Activated B cell treated with CpG ODN at 0.5 μM for 24 hours (primary cell): ENCODE measurements around the gene MITD1. TPM values are rescaled to one million over a fixed set of nuclear protein-coding genes. Genes with fewer than 3 reads are reported as not detected.
A peak's percentile ranks its signal among the peaks of the same experiment; 100 is the strongest.
"Not testable (repeated sequence)": the region's sequence is repeated elsewhere in the genome, so short reads cannot be mapped to it uniquely, and the experiment has no call there.

ENCODE experiments used
- ATAC-seq: fragments of 200-7000 bp; cut with Tn5 transposase; one replicate; pipeline ENCODE4 v1.10.0; 2021; ENCODE audit warnings: low read depth, mild to moderate bottlenecking, moderate library complexity
- CTCF ChIA-PET: fragments of 350-600 bp; sonication (Branson Sonifier 250); formaldehyde crosslinking; loops from one replicate; lab custom pipeline; 2021; ENCODE audit warnings: antibody characterized with exemption; lab: Charles Lee
- POLR2A ChIA-PET: fragments of 350-600 bp; sonication (Branson Sonifier 250); formaldehyde crosslinking; loops from one replicate; lab custom pipeline; 2021; ENCODE audit warnings: antibody characterized with exemption; lab: Charles Lee
- DNase-seq: peaks from one replicate; pipeline ENCODE4 v3.0.0; 2022
- H3K27ac Mint-ChIP-seq: one replicate; pipeline ENCODE4 v1.8.0; 2020; ENCODE audit warnings: mixed read lengths
- H3K27me3 Mint-ChIP-seq: one replicate; pipeline ENCODE4 v1.8.0; 2021; ENCODE audit warnings: mixed read lengths
- H3K36me3 Mint-ChIP-seq: one replicate; pipeline ENCODE4 v1.8.0; 2021; ENCODE audit warnings: low read depth, mixed read lengths
- H3K4me1 Mint-ChIP-seq: one replicate; pipeline ENCODE4 v1.8.0; 2021; ENCODE audit warnings: mixed read lengths
- H3K4me3 Mint-ChIP-seq: one replicate; pipeline ENCODE4 v1.8.0; 2020; ENCODE audit warnings: mild to moderate bottlenecking, mixed read lengths
- H3K9me3 Mint-ChIP-seq: one replicate; pipeline ENCODE4 v1.8.0; 2020; ENCODE audit warnings: mixed read lengths
- CTCF ChIP-seq: fragments of 200-600 bp; IDR thresholded peaks from one replicate; pipeline ENCODE4 v1.8.0; 2022; ENCODE audit warnings: antibody characterized with exemption, mild to moderate bottlenecking
- intact Hi-C: fragments of 100-400 bp; cut with micrococcal nuclease; formaldehyde crosslinking; loops from one replicate; pipeline ENCODE4 v1.15.1; 2024
- total RNA-seq: library from RNA; stranded (reverse); gene quantifications from 2 replicates; pipeline ENCODE4 v1.2.3, GENCODE V29; 2022

Gene MITD1
- total RNA-seq, 1 donor from 2014 or later: 59.8 TPM

GRCh38 chr2:99139003-99139402 lies 41.9 kb downstream of the MITD1 start:
- Mint-ChIP-seq H3K9me3 (peaks cover 4% of the 10 kb centered on the region), H3K4me3 (no peak overlapping the region), H3K36me3 (peaks cover 16% of the 10 kb centered on the region), H3K27me3 (no peaks in the 10 kb centered on the region), H3K4me1 (peaks cover 24% of the 10 kb centered on the region), H3K27ac (peak overlapping the region; percentile 30)
- ATAC-seq (no peak), DNase-seq (no peak)
- CTCF ChIA-PET: interaction anchor here (0.6 to 0.7 kb wide), 2 partner anchors 58 to 122 kb away, joined by 3 read pairs; no protein-coding TSS in a partner anchor
- no peak for TF ChIP-seq CTCF
- POLR2A ChIA-PET: no interaction called here
- intact Hi-C loops: no loop called here

GRCh38 chr2:99135044-99135556 lies 45.8 kb downstream of the MITD1 start:
- CTCF ChIA-PET, H3K4me3 Mint-ChIP-seq, H3K36me3 Mint-ChIP-seq, DNase-seq, ATAC-seq, H3K4me1 Mint-ChIP-seq, H3K27me3 Mint-ChIP-seq, intact Hi-C loops, H3K27ac Mint-ChIP-seq, POLR2A ChIA-PET: not testable (repeated sequence)
- H3K9me3 Mint-ChIP-seq: peaks cover 22% of the 10 kb centered on the region

- ChIA-PET POLR2A (no interaction called here), CTCF (no interaction called here)
- TF ChIP-seq CTCF: no peak
- intact Hi-C loops: no loop called here
- Mint-ChIP-seq H3K36me3 (peaks cover 43% of the 10 kb centered on the region), H3K27me3 (no peaks in the 10 kb centered on the region), H3K4me1 (no peaks in the 10 kb centered on the region), H3K4me3 (no peak overlapping the region), H3K27ac (no peak overlapping the region), H3K9me3 (peaks cover 21% of the 10 kb centered on the region)
- ATAC-seq: no peak
- no peak for DNase-seq
Observed at GRCh38 chr2:99127981-99128380, 52.9 kb downstream of the MITD1 start.

Other genes with a start within 250 kb of the MITD1 start
- gene CRACDL, start 244.8 kb downstream of the MITD1 start, total RNA-seq: not detected in 2 replicates
- gene C2orf15, start 39.4 kb downstream of the MITD1 start, total RNA-seq: 0.69 and 1.2 TPM in 2 replicates
- 18.5 and 20.4 TPM in 2 replicates for gene TSGA10, start 26.1 kb downstream of the MITD1 start, total RNA-seq
- 15.1 and 18.1 TPM in 2 replicates for gene LIPT1, start 26.1 kb downstream of the MITD1 start, total RNA-seq
- 18.6 and 21.4 TPM in 2 replicates for gene MRPL30, start 126 bp upstream of the MITD1 start, total RNA-seq
- gene LYG2, start 74.6 kb upstream of the MITD1 start, total RNA-seq: not detected in 2 replicates
- gene LYG1, start 120.1 kb upstream of the MITD1 start, total RNA-seq: 1.5 and 1.9 TPM in 2 replicates
- 26.8 and 28.1 TPM in 2 replicates for gene TXNDC9, start 155.3 kb upstream of the MITD1 start, total RNA-seq
- 52.3 and 55.0 TPM in 2 replicates for gene EIF5B, start 156.3 kb upstream of the MITD1 start, total RNA-seq